Measurements from ENCODE around the gene RAB44. TPM values are rescaled to one million over a fixed set of nuclear protein-coding genes. Genes with fewer than 3 reads are reported as not detected.

Gene RAB44
- total and polyA plus RNA-seq, 9 of the 15 experiments (the other 6 are each of a cell fraction or from before 2014, with no cell fraction given), result not detected

DNA sequence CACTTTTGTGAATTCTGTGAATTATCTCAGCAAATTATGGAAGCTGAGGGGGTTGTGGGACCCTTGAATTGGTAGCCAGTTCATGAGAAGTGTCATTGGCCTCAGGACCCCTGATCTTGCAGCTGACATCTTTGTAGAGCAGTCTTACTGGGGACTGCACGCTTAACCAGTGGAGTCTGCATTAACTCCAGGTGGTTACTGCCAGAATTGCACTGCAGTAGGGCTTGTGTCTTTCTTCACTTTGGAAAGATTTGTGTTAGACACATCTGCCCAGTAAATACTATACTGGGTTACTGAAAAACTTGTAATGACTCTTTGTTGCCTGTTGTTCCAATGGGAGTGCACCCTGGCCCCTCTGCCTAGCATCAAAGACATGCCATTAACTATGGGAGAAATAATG lies 40.4 kb upstream of the RAB44 start (continued):
- TF ChIP-seq SREBF2 (CRISPR knock-in tag; IDR thresholded peaks at IDR 0.05) (no peak), SAFB (IDR thresholded peaks at IDR 0.05; ENCODE audit: borderline replicate concordance, low read depth, low read length) (no peak), SMARCE1 (IDR thresholded peaks at IDR 0.05) (no peak), POU5F1 (IDR thresholded peaks at IDR 0.05; ENCODE audit: borderline replicate concordance, low read depth, low read length, partially characterized antibody) (no peak), YBX1 (IDR thresholded peaks at IDR 0.05) (no peak), MCM5 (IDR thresholded peaks at IDR 0.05; ENCODE audit: low read depth) (no peak), PYGO2 (tag; IDR thresholded peaks at IDR 0.05) (no peak), SAFB2 (IDR thresholded peaks at IDR 0.05; ENCODE audit: borderline replicate concordance, low read depth, low read length, severe bottlenecking) (no peak)
- TF ChIP-seq, protein P1, sequence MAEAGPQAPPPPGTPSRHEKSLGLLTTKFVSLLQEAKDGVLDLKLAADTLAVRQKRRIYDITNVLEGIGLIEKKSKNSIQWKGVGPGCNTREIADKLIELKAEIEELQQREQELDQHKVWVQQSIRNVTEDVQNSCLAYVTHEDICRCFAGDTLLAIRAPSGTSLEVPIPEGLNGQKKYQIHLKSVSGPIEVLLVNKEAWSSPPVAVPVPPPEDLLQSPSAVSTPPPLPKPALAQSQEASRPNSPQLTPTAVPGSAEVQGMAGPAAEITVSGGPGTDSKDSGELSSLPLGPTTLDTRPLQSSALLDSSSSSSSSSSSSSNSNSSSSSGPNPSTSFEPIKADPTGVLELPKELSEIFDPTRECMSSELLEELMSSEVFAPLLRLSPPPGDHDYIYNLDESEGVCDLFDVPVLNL (CRISPR knock-in tag; IDR thresholded peaks at IDR 0.05; ENCODE audit: low read depth), result no peak

DNA sequence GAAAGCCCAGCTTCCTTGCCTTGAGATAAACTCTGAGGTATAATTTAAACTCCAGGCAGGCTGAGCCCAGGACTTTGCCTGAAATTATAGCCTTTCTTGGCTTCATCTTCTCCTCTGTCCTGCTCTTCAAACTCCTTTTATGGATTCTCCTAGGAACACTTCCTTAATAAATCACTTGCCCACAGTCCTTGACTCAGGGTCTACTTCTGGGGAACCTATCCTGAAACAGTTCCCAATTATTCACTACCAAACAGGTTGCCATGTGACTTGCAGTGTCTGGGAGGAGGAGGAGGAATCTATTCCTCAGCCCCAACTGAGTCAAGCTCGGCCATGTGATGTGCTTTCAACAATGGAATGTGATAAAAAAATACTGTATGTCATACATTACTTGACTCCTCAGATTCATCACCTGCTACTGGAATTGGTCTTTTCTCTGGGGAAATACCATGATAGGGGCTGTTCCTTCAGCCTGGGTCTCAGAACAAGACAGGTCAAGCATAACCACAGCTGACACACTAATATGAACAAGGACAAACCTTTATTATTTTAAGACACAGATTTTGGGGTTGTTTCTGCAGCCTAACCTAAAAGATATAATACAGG lies 39.6 kb upstream of the RAB44 start:
- DNase-seq (ENCODE audit: extremely low read depth in 1 of 4, low spot score in 3 of 4) (no peak), ATAC-seq (no peak), FAIRE-seq (no peak)
- intact Hi-C loops (cut with micrococcal nuclease), result no loop called here
- POLR2A ChIA-PET, result interaction anchor here (1.0 kb wide), 1 partner anchor 9 kb away, joined by 6 read pairs; no protein-coding TSS in a partner anchor
- no peaks in the 10 kb centered on the region for H3K79me2 ChIP-seq (ENCODE audit: control insufficient read depth, insufficient read depth, low read length)
- no TSS peak for BruUV-seq (replicated peaks)
- H3K4me3 ChIP-seq, result no peak overlapping the region
- no peak overlapping the region for H3K4me2 ChIP-seq (ENCODE audit: insufficient read depth, low read length)
- H3K36me3 ChIP-seq (ENCODE audit: control insufficient read depth, insufficient read depth, low read length), result no peaks in the 10 kb centered on the region
- CTCF ChIA-PET (ENCODE audit: low intra/inter-chr PET ratio), result no interaction called here
- no peak overlapping the region for H2AFZ ChIP-seq (ENCODE audit: low read depth, low read length)
- peaks cover 7 to 15% of the 10 kb centered on the region in 2 experiments; a peak in 4 of 5 replicates for H3K4me1 ChIP-seq (replicated peaks in 1 of 2; ENCODE audit: control insufficient read depth in 2 of 2, insufficient read depth in 2 of 2, low read length in 2 of 2)
- 0% methylated on average over 1 of the region's 1 CpG for WGBS (ENCODE audit: insufficient coverage, low coverage, missing lambda C conversion rate)
- TF ChIP-seq MYBL2 (IDR thresholded peaks at IDR 0.05; ENCODE audit: low read depth), result no peak
- no peak for TF ChIP-seq MYBL2 (CRISPR knock-in tag; IDR thresholded peaks at IDR 0.05; ENCODE audit: borderline replicate concordance)
- TF ChIP-seq DIDO1 (tag; IDR thresholded peaks at IDR 0.05; ENCODE audit: low read depth), result no peak
- no peak for TF ChIP-seq ESRRA (IDR thresholded peaks at IDR 0.05; ENCODE audit: borderline replicate concordance, low read depth)
- TF ChIP-seq ILF3 (IDR thresholded peaks at IDR 0.05; ENCODE audit: borderline replicate concordance), result no peak
- TF ChIP-seq, protein P2, sequence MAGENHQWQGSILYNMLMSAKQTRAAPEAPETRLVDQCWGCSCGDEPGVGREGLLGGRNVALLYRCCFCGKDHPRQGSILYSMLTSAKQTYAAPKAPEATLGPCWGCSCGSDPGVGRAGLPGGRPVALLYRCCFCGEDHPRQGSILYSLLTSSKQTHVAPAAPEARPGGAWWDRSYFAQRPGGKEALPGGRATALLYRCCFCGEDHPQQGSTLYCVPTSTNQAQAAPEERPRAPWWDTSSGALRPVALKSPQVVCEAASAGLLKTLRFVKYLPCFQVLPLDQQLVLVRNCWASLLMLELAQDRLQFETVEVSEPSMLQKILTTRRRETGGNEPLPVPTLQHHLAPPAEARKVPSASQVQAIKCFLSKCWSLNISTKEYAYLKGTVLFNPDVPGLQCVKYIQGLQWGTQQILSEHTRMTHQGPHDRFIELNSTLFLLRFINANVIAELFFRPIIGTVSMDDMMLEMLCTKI (IDR thresholded peaks at IDR 0.05; ENCODE audit: partially characterized antibody), result no peak
- no peak for TF ChIP-seq ETV6 (IDR thresholded peaks at IDR 0.05; ENCODE audit: borderline replicate concordance in 1 of 2, low read depth in 2 of 2, low read length in 1 of 2)
- TF ChIP-seq ETV6 (CRISPR knock-in tag; IDR thresholded peaks at IDR 0.05; ENCODE audit: borderline replicate concordance), result no peak
- H3K27me3 ChIP-seq (ENCODE audit: control insufficient read depth in 2 of 2, insufficient read depth in 2 of 2, low read length in 2 of 2), result peaks cover 37 to 59% of the 10 kb centered on the region in 2 experiments
- in situ Hi-C loops (cut with MboI), result no loop called here
- H3K9me1 ChIP-seq (ENCODE audit: control insufficient read depth, insufficient read depth, low read length), result no peaks in the 10 kb centered on the region
- H4K20me1 ChIP-seq (replicated peaks; ENCODE audit: control insufficient read depth, insufficient read depth, low read length), result 0 out of 2 replicates have a peak, but pooled peaks cover 2% of the 10 kb centered on the region
- H3K9ac ChIP-seq (ENCODE audit: insufficient read depth in 1 of 2, low read depth in 2 of 2, low read length in 2 of 2), result no peak overlapping the region
- H3K27ac ChIP-seq (ENCODE audit: extremely low read depth, low read depth, low read length), result no peak overlapping the region
- H3K9me3 ChIP-seq (replicated peaks; ENCODE audit: control insufficient read depth, insufficient read depth, low read depth, low read length), result no peaks in the 10 kb centered on the region

Measured in K562 (cell line).